Iris pigment epithelial cell (primary cell): ENCODE measurements around the gene DUSP11.
A peak's percentile ranks its signal among the peaks of the same experiment; 100 is the strongest.
"Not testable (repeated sequence)": the region's sequence is repeated elsewhere in the genome, so short reads cannot be mapped to it uniquely, and the experiment has no call there.

Experiments
- DNase-seq: peaks from one replicate; pipeline ENCODE4 v3.0.0-alpha.2; 2011; ENCODE audit warnings: low read depth

The DUSP11 gene

DNA sequence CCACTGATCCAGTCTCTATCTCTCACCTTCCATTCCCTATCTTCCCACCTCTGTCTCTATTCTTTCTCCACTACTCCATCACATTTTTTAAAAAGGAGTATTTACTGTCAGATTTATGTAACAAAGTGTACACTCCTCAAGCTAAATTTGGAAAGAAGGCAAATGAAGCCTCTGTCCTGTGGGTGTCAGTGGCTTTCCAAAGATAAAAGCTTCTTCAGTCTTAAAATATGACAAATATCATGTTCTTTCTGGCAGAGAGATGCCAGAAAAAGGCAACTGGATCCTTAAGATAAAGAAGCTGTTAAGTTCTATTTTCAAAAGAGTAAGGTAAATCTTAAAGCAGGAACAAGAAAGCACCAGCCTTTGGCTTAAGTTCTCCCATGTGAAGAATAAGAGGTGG is 7.1 kb downstream of the DUSP11 start:
- DNase-seq: no peak

DNA sequence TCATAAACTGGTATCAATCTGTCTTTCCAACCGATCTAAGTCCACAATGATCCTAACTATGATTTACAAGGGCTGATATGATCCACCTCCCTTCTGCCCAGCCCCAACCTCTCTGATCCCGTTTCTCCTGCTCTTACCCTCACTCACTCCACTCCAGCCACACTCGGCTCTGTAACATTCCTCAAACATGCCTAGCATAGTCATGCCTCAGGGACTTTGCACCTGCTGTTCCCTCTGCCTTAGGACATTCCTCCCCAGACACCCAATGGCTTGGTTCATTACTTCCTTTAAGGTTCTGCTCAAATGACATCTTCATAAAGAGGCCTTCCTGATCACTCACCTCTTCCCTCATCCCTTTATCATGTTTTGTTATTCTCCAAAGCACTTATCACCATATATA is 9.2 kb downstream of the DUSP11 start:
- DNase-seq: no peak

DNA sequence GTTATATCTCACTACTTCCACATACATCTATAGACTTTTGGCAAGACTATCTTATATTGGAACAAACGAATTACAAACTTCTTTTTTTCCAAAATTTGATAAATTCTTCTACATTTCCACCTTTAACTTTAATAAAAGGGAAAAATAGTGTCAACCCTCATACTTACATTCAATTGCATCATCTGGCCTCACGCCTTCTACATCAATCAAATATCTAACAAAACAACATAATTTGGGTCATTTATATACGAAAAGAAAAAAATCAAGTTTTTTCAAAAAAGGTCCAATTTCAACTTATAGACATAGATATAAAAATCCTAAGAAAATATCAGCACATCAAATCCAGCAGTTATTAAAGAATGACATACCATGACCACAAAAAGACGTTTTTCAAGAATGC is 12.9 kb downstream of the DUSP11 start:
- DNase-seq: no peak

GRCh38 chr2:73766349-73766748 is 13.6 kb downstream of the DUSP11 start:
- DNase-seq: no peak

DNA sequence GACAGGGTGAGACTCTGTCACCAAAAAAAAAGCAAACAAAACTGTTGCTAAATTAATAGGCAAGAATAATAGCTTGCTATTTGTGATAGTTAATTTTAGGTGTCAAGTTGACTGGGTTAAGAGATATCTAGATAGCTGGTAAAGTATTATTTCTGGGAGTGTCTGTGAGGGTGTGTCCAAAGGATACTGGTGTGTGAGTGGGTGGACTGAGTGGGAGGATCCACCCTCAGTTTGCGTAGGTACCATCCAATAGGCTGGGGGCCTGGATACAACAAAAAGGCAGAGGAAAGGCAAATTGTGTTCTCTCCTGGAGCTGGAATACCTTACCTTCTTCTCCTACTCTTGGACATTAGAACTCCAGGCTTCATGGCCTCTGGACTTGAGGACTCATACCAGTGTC is 15.0 kb downstream of the DUSP11 start:
- no peak for DNase-seq

- DNase-seq: no peak
Observed at GRCh38 chr2:73762571-73762970, 17.3 kb downstream of the DUSP11 start.

GRCh38 chr2:73759904-73760303 is 20.0 kb downstream of the DUSP11 start:
- peak; percentile 50 for DNase-seq

DNA sequence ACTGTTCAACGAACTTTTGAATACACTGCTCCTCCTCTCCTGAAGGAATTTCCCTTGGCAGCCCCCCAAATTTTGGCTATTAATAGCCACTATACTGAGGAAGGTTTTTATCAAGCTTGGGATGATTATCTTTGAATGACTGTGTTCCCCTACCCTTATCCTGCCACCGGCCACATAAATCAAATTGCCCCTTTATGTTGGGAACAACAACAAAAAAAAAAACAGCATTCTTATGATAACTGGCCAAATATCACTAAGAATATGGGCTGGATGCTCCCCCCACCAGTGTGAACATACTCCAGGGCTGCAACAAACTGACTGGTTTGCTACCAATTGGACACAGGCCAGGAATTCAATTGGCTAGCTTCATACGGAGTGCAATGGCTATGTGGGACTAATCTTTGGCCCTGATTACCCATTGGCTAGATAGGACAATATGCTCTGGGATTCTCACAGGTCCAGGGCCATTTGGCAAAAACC is 20.6 kb downstream of the DUSP11 start:
- DNase-seq: peak; percentile 59

DNA sequence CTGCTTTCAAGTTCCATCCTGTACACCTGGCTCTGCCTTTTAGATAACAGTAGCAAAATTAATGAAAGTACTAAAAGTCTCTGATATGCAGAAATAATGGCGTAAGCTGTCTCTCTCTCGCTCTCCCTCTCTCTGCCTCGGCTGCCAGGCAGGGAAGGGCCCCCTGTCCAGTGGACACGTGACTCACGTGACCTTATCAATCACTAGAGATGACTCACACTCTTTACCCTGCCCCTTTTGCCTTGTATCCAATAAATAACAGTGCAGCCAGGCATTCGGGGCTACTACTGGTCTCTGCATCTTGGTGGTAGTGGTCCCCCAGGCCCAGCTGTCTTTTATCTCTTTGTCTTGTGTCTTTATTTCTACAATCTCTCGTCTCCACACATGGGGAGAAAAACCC is 25.6 kb downstream of the DUSP11 start:
- DNase-seq: not testable (repeated sequence)

- DNase-seq: peak; percentile 52
Observed at GRCh38 chr2:73749314-73749713, 30.6 kb downstream of the DUSP11 start.

DNA sequence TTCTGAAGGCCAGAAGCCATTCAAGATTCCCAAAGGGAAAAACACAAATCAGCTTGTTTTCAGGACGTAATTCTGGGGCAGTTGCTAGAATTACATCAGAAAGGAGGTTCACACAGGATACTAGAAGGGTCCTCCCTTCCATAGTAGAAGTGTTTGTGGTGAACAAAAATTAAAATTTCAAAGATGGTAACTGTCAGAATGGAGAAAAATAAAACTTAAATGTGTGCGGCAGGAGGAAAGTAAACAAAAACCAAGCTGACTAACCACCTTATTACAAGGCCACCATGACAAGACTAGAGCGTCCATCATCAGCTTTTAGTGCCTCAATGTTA is 33.1 kb downstream of the DUSP11 start:
- no peak for DNase-seq

DNA sequence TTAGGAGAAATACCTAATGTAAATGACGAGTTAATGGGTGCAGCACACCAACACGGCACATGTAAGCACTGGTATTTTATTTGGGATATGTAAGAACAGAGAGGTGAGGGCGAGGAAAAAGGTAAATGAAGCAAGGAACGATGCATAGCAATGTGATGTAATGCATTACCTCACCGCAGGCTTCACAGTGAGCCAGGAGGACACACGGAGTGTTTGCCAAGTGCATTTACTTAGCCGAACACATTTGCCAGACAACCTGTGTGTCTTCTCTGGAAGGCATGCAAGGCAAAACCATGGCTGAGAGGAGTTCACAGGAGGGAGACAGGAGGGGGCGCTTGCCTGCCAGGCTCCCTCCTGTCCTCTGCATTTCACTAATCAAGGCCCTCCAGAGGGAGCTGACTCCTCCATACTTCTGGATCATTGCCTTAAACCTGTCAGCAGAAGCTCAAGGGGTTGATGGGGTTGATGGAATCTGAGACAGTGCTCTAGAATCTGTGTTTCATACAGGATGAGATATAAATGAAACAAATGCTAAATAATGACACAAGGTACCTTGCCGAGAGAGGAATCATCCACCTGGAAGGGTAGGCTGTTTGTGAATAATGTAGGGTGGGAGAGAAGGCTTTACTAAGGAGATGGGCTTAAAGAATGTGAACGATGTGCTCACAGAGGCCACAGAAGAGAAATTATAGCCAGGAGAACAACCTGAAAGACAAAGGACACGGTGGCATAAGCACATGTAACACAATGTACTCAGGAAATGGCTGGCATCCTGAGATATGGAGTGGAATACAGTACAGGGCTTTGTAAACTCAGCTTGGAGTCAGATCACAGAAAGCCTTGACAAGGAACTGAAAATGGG is 33.7 kb downstream of the DUSP11 start:
- no peak for DNase-seq

DNA sequence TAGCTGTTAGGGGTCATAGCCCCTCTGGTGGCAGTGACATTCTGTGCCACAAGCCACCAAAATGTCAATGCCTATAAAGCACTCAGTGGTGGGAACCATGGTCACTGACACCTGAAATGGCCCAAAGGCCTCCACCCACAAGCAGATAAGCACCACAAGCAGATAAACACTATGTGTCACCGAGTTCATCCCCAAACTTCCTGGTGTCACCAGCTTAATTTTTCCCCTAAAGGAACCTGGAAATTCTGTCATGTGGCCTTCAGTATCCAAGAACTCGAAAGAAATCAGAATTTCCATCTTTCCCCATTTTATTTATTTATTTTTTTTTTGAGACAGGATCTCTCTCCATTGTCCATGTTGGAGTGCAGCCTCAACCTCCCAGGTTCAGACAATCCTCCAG is 39.1 kb downstream of the DUSP11 start:
- DNase-seq: no peak

DNA sequence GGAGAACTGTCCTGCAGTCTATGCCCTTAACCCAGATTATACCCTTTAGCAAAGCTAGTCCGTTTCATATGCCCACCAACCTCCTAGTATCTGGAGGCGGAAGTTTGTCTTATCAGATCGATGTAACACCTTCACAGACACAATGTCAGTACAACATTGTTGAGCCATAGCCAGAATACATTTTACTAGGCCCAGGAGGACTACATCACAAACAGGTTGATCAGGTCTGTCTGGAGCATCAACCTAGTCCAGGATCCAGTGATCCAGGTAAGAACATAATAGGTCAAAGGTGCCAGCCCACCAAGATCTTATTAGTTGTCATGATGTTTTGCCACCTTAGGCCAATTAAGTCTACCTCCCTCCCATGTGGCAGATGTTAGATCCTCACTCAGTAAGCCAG is 40.8 kb downstream of the DUSP11 start:
- DNase-seq: no peak

DNA sequence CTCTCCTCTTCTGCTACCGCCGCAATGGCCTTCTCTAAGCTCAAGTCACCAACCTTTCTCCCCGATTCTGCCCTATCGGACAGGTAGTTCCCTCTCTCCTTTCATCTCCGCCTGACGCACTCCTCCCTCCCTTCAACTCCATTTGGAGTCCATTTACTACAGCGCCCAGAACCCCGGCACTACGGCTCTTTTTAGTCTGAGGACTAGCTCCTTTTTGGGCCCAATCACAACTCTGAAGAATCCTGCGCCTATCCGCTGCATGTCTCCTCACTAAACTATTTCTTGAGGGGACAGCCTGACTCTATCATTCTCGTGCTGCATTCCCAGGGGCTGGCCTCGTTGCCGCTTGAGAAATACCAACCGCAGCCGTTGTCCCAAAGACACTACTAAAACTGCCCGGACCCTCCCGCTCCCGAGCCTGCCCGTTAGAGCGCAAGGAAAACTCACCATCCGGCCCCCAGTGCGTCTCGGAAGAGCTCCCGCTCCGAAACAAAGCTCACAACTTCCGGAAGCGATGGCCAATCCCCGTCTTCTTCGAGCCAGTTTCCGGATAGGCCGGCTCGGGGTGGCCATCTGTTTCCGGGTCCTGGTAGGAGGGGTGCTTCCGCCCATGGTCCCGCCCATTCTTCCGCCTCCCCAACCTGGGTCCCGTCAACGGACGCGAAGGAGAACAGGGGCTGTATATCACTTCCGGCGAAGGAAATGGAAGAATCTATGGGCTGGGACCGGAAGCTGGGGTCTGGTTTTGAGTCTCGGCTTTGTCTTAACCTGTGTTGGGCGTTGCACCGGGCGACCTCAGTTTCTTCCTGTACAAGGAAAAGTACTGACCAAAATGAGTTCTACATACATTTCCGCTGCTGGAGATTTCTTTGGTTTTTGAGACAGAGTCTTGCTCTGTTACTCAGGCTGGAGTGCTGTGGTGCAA is 42.8 kb downstream of the DUSP11 start, which contains the start of gene TPRKB:
Gene TPRKB (minus strand): TSS at position 491 of the 925 bp plus-strand sequence. CDS start 2,776 bp downstream, outside the sequence.
- peak; percentile 98 for DNase-seq

DNA sequence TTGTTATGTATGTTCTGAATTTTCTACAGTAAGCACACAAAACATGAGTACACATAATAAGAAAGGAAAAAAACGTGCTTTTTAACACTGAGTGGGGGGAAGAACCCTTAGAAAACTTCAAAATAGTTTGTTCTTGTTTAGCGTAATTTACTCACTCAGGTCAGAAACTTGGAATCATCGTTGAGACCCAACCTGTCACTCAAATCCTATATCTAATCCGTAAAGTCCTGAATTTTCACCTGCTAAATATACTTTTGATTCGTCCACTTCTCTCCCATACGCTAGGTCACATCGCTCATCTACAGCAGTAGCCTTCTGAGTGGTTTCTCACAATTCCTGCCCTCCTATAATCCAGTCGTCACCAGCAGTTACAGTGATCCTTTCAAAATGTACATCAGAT is 43.5 kb downstream of the DUSP11 start:
- no peak for DNase-seq

- DNase-seq: no peak
Observed at GRCh38 chr2:73730810-73731209, 49.1 kb downstream of the DUSP11 start.

DNA sequence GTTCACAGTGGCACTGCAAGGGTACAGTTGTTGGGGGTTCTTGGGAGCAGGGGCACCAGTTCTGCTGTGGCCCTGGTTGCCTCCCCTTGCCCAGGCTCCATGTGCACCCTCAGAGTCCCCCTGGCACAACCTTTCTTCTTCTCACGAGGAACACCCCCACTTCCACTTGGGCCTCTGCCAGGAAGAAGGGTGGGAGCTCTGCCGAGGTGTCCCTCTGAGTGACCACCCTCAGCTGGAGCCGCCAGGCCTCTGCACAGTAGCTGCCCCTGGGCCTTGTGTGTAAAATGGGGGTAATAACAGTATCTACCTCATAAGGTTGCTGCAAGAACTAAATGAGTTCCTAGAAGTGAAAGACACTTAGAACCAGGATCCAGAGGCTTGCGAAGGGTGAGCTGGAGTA is 51.2 kb downstream of the DUSP11 start:
- DNase-seq: no peak

DNA sequence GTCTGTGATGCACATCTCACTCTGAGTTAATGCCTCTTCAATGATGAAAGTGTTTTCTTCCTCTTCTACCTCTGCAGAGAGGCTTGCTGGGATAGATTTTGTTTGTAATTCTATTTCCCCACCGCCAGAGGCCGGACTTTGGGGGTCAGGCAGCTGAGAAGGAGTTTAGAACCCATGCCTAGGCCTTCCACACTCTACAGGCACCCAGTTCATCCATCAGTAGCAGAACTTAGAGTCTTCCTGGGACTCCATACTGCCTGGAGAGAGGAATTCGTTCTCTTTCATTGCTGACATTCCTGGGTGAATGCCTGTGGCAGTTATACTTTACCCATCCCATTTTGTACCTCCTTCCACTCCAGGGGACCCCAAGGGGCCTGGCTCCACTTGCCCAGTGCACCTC is 51.9 kb downstream of the DUSP11 start:
- DNase-seq: no peak

GRCh38 chr2:73726657-73727056 is 53.2 kb downstream of the DUSP11 start:
- not testable (repeated sequence) for DNase-seq

DNA sequence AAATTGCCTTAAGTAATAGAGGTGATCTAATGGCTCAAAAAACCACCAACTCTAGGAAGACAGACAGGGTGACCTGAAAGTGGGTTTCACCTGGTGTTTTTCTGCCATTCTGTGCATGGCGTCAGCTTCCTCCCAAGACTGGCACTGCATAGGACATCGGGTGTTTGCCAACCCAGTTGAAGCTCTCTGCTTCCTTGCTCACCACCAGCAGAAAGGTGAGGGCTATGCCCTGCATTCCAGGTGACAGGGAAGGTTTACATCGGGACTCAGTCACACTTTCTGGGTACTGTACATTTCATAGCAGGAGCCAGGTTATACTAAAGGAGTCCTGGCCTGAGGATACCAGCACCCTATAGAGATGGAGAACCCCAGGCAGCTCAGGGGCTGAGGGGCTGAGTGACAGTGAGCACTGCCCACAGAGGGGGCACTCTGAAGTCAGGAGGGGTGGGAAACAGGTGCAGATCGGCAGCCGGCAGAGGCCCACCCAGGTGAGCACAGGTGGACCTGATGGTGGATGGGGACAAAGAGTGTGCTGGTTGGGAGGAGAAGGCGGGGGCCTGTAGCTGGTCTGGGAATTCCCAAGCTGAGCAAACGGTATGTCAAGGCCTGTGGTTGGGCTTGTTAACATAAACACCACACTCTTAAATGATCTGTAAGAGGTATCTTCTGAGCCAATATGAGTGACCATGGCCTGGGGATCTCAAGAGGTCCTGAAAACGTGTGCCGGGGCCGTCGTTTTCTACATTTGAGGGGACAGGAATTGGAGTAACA is 60.9 kb downstream of the DUSP11 start:
- no peak for DNase-seq

- DNase-seq: no peak
Observed at GRCh38 chr2:73718421-73718820, 61.5 kb downstream of the DUSP11 start.
